K562 (cell line): ENCODE results near the gene SIDT2. TPM values are rescaled to one million over a fixed set of nuclear protein-coding genes. Genes with fewer than 3 reads are reported as not detected.
A peak's percentile ranks its signal among the peaks of the same experiment; 100 is the strongest.

Source experiments
- CREB1 ChIP-seq, 2 experiments: sonication (generic) in 1 of 2; formaldehyde crosslinking in 1 of 2; IDR thresholded peaks; 2 replicates each; pipeline versions ENCODE4 v1.6.1 to v1.8.0; 2012 to 2022; ENCODE audit warnings: inconsistent platforms in 1 of 2, mild to moderate bottlenecking in 1 of 2, missing genetic modification reagents in 1 of 2, moderate library complexity in 1 of 2
- CREM ChIP-seq: IDR thresholded peaks from 2 replicates; pipeline ENCODE4 v1.6.1; 2014; ENCODE audit warnings: antibody characterized with exemption, low read depth
- KDM1A ChIP-seq, 2 experiments: fragments of 450-650 bp; IDR thresholded peaks; 2 replicates each; pipeline ENCODE4 v1.6.1; 2016; ENCODE audit warnings: mild to moderate bottlenecking in 2 of 2
- NCOR1 ChIP-seq: fragments of 450-650 bp; IDR thresholded peaks from 2 replicates; pipeline ENCODE4 v1.6.1; 2016; ENCODE audit warnings: mild to moderate bottlenecking, moderate library complexity
- SP1 ChIP-seq: sonication (generic); formaldehyde crosslinking; IDR thresholded peaks from 2 replicates; pipeline ENCODE4 v1.8.1; 2022; ENCODE audit warnings: mild to moderate bottlenecking, missing genetic modification reagents
- TEAD4 ChIP-seq, 2 experiments: sonication (generic) in 1 of 2; formaldehyde crosslinking in 1 of 2; IDR thresholded peaks; 2 replicates each; pipeline versions ENCODE4 v1.6.1 to v1.8.0; 2012 to 2022; ENCODE audit warnings: borderline replicate concordance in 1 of 2, inconsistent platforms in 1 of 2, low read length in 1 of 2, mild to moderate bottlenecking in 1 of 2, missing genetic modification reagents in 1 of 2
- YY1 ChIP-seq, 3 experiments: IDR thresholded peaks; 2 replicates each; pipeline ENCODE4 v1.6.1; 2011; ENCODE audit warnings: low read length in 2 of 3, mild to moderate bottlenecking in 2 of 3, moderate library complexity in 2 of 3, borderline replicate concordance in 1 of 3, control low read depth in 1 of 3, low read depth in 1 of 3; ENCODE audit not compliant: insufficient read depth in 3 of 3, insufficient replicate concordance in 2 of 3, control insufficient read depth in 1 of 3, insufficient read length in 1 of 3; ENCODE audit errors: extremely low read depth in 1 of 3
- ZFP36 ChIP-seq: fragments of 150-350 bp; IDR thresholded peaks from 2 replicates; pipeline ENCODE4 v1.6.1; 2018; ENCODE audit warnings: low read length, low read depth; ENCODE audit not compliant: partially characterized antibody
- polyA plus RNA-seq, 8 experiments: library from polyadenylated mRNA; depleted of rRNA in 4 of 8; stranded (reverse) in 5 of 8; unstranded in 3 of 8; fragments of >200 nt; fragmentation: Nextera tagmentation in 2 of 8; fragmentation: Illumina TruSeq in 1 of 8; extraction: Ambion mirVana in 2 of 8; extraction: Trizol in 1 of 8; gene quantifications; 2 replicates each; pipeline versions ENCODE4 v1.2.1 to v1.2.3, GENCODE V29; 2011 to 2014; ENCODE audit warnings: inconsistent platforms in 1 of 8, missing spikeins in 1 of 8
- total RNA-seq, 7 experiments: library from RNA; depleted of rRNA in 6 of 7; stranded (reverse); fragments of >200 nt in 6 of 7; fragmentation: Illumina TruSeq in 2 of 7; extraction: Trizol in 2 of 7; gene quantifications; 2 replicates each; pipeline versions ENCODE4 v1.2.1 to v1.2.3, GENCODE V29; 2011 to 2021; ENCODE audit warnings: low replicate concordance in 1 of 7
- TF ChIP-seq, protein P1 (sequence below): fragments of 250-450 bp; sonication (Bioruptor Pico); IDR thresholded peaks from 2 replicates; pipeline ENCODE4 v1.9.0; 2021; ENCODE audit warnings: mild to moderate bottlenecking, inconsistent platforms
- TF ChIP-seq, protein P2 (sequence below): fragments of 450-650 bp; IDR thresholded peaks from 2 replicates; pipeline ENCODE4 v1.7.1; 2018; ENCODE audit warnings: mild to moderate bottlenecking, low read depth; ENCODE audit not compliant: partially characterized antibody
- TF ChIP-seq, protein P3 (sequence below): fragments of 450-650 bp; conservative IDR thresholded peaks from 2 replicates; pipeline ENCODE4 v1.6.1; 2016; ENCODE audit warnings: missing genetic modification characterization, low read depth, mild to moderate bottlenecking, missing compliant biosample characterization, moderate library complexity
- TF ChIP-seq, protein P4 (sequence below): fragments of 200-800 bp; sonication (Bioruptor generic); IDR thresholded peaks from 2 replicates; pipeline ENCODE4 v1.6.1; 2017; ENCODE audit warnings: missing genetic modification characterization, missing compliant biosample characterization

The SIDT2 gene
- total and polyA plus RNA-seq, 9 of the 15 experiments (the other 6 are each of a cell fraction or from before 2014, with no cell fraction given) = 2.4 to 20.2 (median 6.5) TPM

DNA sequence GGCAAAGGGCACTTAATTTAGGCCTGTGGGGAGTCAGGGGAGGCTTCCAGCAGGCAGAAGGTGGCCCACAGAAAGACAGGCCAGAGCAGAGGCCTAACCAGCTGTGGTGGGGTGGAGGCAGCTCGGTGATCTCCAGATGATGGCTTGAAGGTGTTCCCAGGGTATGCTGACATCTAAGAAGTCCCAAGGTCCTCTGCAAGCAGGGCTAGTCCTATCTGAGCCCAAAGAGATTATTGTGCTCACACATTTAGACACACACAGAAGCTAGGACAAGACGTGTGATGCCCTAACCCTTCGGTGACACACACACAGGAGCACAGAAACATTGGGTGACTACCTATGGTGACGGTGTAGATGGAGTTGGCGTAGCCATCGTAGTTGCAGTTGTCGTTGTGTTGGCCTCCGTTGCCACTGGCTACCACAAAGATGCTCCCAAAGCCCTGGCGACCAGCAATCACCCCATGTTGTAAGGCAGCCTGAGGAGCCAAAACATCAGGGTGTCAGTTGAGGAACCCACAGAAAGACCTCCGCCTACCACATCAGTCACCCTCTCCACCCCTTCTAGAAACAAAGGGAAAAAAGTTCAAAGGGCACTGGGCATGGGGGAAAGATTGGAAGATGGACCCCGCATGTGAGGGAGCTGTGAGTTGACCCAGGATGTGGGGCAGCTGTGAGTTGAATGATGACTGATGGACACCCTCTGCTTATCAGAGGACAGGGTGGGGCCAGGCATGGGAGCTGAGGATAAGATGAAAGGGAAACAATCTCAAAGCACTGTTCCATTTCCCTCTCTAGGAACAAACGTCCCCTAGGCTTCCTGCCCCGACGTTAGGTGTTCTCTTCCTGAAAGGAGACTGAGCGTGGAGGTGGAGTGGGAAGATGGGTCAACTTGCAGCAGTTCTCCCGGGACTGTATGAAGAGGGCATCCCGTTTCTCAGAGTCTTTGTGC lies 45.5 kb downstream of the SIDT2 start (continued):
- TF ChIP-seq SP1 = 0 out of 2 replicates have a peak, but pooled peaks have one; percentile 19
- TF ChIP-seq ZFP36 = no peak
- TF ChIP-seq, protein P1, sequence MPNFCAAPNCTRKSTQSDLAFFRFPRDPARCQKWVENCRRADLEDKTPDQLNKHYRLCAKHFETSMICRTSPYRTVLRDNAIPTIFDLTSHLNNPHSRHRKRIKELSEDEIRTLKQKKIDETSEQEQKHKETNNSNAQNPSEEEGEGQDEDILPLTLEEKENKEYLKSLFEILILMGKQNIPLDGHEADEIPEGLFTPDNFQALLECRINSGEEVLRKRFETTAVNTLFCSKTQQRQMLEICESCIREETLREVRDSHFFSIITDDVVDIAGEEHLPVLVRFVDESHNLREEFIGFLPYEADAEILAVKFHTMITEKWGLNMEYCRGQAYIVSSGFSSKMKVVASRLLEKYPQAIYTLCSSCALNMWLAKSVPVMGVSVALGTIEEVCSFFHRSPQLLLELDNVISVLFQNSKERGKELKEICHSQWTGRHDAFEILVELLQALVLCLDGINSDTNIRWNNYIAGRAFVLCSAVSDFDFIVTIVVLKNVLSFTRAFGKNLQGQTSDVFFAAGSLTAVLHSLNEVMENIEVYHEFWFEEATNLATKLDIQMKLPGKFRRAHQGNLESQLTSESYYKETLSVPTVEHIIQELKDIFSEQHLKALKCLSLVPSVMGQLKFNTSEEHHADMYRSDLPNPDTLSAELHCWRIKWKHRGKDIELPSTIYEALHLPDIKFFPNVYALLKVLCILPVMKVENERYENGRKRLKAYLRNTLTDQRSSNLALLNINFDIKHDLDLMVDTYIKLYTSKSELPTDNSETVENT (CRISPR knock-in tag) = no peak
- TF ChIP-seq YY1 (IDR thresholded peaks at IDR 0.05; ENCODE audit: borderline replicate concordance in 1 of 3, control insufficient read depth in 1 of 3, extremely low read depth in 1 of 3, insufficient read depth in 3 of 3, insufficient read length in 1 of 3, insufficient replicate concordance in 2 of 3, low read depth in 1 of 3, low read length in 2 of 3) = peak in 1 of 3 experiments; percentile 30
- TF ChIP-seq CREM = peak; percentile 63
- TF ChIP-seq, protein P2, sequence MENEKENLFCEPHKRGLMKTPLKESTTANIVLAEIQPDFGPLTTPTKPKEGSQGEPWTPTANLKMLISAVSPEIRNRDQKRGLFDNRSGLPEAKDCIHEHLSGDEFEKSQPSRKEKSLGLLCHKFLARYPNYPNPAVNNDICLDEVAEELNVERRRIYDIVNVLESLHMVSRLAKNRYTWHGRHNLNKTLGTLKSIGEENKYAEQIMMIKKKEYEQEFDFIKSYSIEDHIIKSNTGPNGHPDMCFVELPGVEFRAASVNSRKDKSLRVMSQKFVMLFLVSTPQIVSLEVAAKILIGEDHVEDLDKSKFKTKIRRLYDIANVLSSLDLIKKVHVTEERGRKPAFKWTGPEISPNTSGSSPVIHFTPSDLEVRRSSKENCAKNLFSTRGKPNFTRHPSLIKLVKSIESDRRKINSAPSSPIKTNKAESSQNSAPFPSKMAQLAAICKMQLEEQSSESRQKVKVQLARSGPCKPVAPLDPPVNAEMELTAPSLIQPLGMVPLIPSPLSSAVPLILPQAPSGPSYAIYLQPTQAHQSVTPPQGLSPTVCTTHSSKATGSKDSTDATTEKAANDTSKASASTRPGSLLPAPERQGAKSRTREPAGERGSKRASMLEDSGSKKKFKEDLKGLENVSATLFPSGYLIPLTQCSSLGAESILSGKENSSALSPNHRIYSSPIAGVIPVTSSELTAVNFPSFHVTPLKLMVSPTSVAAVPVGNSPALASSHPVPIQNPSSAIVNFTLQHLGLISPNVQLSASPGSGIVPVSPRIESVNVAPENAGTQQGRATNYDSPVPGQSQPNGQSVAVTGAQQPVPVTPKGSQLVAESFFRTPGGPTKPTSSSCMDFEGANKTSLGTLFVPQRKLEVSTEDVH = no peak
- 0 out of 2 replicates have a peak, but pooled peaks have one; percentile 17 for TF ChIP-seq CREB1 (IDR thresholded peaks at IDR 0.05)
- no peak for TF ChIP-seq CREB1 (CRISPR knock-in tag; IDR thresholded peaks at IDR 0.05)
- TF ChIP-seq KDM1A (IDR thresholded peaks at IDR 0.05) = peak; percentile 93 to 95
- TF ChIP-seq, protein P3, sequence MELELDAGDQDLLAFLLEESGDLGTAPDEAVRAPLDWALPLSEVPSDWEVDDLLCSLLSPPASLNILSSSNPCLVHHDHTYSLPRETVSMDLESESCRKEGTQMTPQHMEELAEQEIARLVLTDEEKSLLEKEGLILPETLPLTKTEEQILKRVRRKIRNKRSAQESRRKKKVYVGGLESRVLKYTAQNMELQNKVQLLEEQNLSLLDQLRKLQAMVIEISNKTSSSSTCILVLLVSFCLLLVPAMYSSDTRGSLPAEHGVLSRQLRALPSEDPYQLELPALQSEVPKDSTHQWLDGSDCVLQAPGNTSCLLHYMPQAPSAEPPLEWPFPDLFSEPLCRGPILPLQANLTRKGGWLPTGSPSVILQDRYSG = 0 out of 2 replicates have a peak, but pooled peaks have one; percentile 26
- TF ChIP-seq, protein P4, sequence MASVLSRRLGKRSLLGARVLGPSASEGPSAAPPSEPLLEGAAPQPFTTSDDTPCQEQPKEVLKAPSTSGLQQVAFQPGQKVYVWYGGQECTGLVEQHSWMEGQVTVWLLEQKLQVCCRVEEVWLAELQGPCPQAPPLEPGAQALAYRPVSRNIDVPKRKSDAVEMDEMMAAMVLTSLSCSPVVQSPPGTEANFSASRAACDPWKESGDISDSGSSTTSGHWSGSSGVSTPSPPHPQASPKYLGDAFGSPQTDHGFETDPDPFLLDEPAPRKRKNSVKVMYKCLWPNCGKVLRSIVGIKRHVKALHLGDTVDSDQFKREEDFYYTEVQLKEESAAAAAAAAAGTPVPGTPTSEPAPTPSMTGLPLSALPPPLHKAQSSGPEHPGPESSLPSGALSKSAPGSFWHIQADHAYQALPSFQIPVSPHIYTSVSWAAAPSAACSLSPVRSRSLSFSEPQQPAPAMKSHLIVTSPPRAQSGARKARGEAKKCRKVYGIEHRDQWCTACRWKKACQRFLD (CRISPR knock-in tag) = no peak
- peak; percentile 96 for TF ChIP-seq NCOR1
- TF ChIP-seq TEAD4 (IDR thresholded peaks at IDR 0.05; ENCODE audit: low read length) = peak; percentile 96
- TF ChIP-seq TEAD4 (CRISPR knock-in tag; IDR thresholded peaks at IDR 0.05; ENCODE audit: borderline replicate concordance) = no peak
